Activated T-cell treated with anti-CD3 and anti-CD28 coated beads, Interleukin-2, amount 50 U/mL, for 4 hours (primary cell): ENCODE results near the gene UPF3B. TPM values are rescaled to one million over a fixed set of nuclear protein-coding genes. Genes with fewer than 3 reads are reported as not detected.
"Not testable (repeated sequence)": the region's sequence is repeated elsewhere in the genome, so short reads cannot be mapped to it uniquely, and the experiment has no call there.

Source experiments
- ATAC-seq, 2 donors: fragments of 200-7000 bp; cut with Tn5 transposase; one replicate each; pipeline ENCODE4 v1.10.0; 2021
- DNase-seq: peaks from one replicate; pipeline ENCODE4 v3.0.0-alpha.2; 2020
- H3K27me3 Mint-ChIP-seq: one replicate; pipeline ENCODE4 v1.8.0; 2021; ENCODE audit warnings: low read depth, mixed read lengths
- H3K36me3 Mint-ChIP-seq: one replicate; pipeline ENCODE4 v1.8.0; 2022; ENCODE audit warnings: mixed read lengths; ENCODE audit not compliant: insufficient read depth
- H3K4me1 Mint-ChIP-seq: one replicate; pipeline ENCODE4 v1.8.0; 2021; ENCODE audit warnings: low read depth, mixed read lengths
- H3K4me3 Mint-ChIP-seq: one replicate; pipeline ENCODE4 v1.8.0; 2021; ENCODE audit warnings: mild to moderate bottlenecking, moderate library complexity, mixed read lengths
- H3K9me3 Mint-ChIP-seq: one replicate; pipeline ENCODE4 v1.8.0; 2021; ENCODE audit warnings: mixed read lengths
- total RNA-seq, 3 donors: library from RNA; stranded (reverse); gene quantifications; one replicate each; pipeline ENCODE4 v1.2.1, GENCODE V29; 2021

The UPF3B gene, protein sequence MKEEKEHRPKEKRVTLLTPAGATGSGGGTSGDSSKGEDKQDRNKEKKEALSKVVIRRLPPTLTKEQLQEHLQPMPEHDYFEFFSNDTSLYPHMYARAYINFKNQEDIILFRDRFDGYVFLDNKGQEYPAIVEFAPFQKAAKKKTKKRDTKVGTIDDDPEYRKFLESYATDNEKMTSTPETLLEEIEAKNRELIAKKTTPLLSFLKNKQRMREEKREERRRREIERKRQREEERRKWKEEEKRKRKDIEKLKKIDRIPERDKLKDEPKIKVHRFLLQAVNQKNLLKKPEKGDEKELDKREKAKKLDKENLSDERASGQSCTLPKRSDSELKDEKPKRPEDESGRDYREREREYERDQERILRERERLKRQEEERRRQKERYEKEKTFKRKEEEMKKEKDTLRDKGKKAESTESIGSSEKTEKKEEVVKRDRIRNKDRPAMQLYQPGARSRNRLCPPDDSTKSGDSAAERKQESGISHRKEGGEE
- 10 to 100 TPM; 14.5 to 16.5 (median 16.3) TPM for total RNA-seq

DNA sequence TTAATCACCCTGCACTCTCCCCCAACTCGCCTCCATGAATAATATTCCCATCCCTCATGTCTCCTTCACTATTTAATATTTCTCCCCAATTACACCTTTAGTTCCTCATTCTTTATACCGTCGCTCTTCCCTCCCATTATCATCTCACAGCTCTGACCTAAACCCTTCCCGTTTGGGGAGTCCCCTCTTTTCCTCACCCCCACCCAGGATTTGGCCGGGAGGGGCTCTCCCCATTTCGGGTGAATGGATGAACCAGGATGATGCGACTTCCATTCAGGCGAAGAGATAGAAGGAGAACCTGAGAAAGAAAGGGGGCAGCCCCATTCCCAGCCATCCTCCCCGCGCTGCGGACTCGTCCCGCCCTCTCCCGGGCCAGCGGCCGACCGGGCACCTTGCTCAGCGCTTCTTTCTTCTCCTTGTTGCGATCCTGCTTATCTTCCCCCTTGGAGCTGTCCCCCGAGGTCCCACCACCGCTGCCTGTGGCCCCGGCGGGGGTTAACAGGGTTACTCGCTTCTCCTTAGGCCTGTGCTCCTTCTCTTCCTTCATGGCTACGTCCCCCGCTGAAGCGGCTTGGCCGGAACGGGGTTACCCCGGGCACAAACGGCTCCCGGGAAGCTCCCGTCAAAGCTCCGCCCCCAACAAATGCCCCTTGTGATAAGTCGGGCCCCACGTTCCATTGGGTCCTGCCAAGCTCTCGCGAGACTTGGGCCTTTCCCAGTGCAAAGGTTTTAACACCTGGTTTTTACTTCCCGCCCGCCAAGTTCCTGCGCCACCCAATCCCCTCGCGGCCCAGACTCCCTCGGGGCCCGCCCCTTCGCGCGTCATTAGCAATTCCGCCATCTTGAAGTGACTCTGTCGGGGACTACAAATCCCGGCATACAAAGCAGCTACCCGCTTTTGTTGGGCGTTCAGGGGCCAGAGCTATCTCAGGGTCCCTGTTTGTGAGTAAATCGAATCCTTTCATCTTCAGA, at the start of gene UPF3B:
TSS of gene UPF3B (minus strand) at position 582 of the 972 bp plus-strand sequence. CDS start at position 547, 35 bp downstream.
- Mint-ChIP-seq H3K27me3 (no peaks in the 10 kb centered on the region), H3K4me3 (peak within 1 kb of the TSS; percentile 99), H3K36me3 (peaks cover 5% of the 10 kb centered on the region), H3K9me3 (no peaks in the 10 kb centered on the region), H3K4me1 (peaks cover 12% of the 10 kb centered on the region)
- ATAC-seq (peak; percentile 97), DNase-seq (peak; percentile 91)

DNA sequence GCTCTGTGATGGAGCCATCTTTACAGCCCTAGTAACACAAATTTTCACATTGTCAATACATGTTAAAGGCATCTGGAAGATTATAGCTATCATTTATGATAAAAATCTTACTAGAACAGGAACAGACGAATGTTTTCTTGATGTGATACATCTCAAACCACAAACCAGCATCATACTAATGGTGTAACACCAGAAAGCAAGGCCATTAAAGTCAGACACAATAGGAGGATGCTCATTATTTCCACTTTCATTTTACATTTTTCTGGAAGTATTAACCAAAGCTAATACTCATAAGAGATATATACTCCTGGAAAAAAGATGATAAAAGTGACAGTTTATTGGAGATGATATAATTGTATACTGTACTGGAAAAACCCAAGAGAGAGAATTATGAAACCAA, 48.2 kb upstream of the UPF3B start:
- ATAC-seq (no peak), DNase-seq (no peak)
- Mint-ChIP-seq H3K4me3 (no peak overlapping the region), H3K4me1 (peaks cover 1% of the 10 kb centered on the region), H3K36me3 (no peaks in the 10 kb centered on the region), H3K9me3 (no peaks in the 10 kb centered on the region), H3K27me3 (no peaks in the 10 kb centered on the region)

DNA sequence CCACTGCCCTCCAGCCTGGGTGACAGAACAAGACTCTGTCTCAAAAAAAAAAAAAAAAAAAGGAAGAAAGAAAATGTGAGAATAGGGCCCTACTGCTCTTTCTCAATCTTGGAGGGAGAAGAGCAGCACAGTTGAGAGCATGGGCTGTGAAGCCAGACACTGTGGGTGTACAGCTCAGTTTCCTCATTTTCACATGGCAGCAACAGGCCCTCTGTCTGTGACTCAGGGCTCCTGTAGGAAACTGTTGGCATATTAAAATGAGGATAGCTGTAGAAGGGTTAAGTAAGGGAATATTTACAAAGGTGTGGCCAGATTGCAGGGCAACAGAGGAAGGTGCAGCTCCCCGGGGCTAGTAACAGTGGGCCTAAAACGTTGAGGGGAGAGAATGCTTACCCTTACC, 46.4 kb upstream of the UPF3B start:
- no peaks in the 10 kb centered on the region for H3K9me3 Mint-ChIP-seq
- no peaks in the 10 kb centered on the region for H3K36me3 Mint-ChIP-seq
- H3K4me1 Mint-ChIP-seq = peaks cover 1% of the 10 kb centered on the region
- no peak overlapping the region for H3K4me3 Mint-ChIP-seq
- no peaks in the 10 kb centered on the region for H3K27me3 Mint-ChIP-seq
- ATAC-seq (no peak), DNase-seq (no peak)

DNA sequence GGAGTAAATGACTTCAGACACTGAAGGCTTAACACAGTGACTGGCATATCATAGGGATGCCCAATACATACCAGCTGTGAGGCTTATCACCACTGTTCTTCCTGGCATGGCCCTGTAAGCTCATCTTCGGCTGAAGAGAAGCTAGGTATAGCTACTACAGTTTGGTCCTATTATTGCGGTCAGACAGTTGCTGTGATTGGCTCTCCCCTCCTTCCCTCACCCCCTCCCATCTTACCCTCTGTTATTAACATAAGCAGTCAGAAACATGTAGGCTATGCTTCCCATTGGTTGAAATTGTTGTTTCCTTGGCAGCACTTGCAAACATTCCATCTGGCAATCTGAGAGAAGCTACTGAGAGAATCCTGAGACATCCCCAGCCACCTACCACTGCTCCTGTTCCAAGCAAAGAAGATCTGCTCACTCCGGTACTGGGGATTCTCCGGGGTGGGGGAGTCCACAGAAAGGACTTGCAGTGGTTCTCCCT, 43.1 kb upstream of the UPF3B start, which contains the start of gene AKAP14:
TSS of gene AKAP14 (plus strand) at position 51 of the 484 bp plus-strand sequence. CDS start 7,331 bp downstream, outside the sequence.
- Mint-ChIP-seq H3K9me3 (no peaks in the 10 kb centered on the region), H3K27me3 (no peaks in the 10 kb centered on the region), H3K36me3 (no peaks in the 10 kb centered on the region), H3K4me3 (no peak within 1 kb of the TSS), H3K4me1 (peaks cover under 1% of the 10 kb centered on the region)
- DNase-seq = no peak
- no peak for ATAC-seq

DNA sequence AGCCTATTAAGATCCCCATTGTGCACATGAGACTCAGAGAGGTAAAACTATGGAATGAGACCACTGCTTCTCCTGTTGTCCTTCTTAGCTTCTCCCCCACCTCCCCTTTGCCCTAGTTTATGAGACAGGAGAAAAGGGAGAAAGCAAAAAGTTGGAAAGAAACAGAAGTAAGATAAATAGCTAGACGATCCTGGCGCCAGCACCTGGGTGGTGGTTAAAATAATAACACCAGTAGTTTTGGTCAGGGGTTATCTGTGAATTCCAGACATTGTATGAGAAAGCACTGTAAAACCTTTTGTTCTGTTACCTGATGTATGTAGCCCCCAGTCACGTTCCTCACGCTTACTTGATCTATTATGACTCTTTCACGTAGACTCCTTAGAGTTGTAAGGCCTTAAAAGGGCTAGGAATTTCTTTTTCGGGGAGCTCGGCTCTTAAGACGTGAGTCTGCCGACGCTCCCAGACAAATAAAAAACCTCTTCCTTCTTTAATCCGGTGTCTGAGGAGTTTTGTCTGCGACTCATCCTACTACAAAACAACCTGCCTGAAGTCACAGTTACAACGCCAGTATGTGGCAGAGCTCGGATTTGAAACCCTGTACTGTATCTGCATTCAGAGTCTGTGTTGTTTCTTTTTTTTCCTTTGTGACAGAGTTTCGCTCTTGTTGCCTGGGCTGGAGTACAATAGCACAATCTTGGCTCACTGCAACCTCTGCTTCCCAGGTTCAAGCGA, 39.4 kb upstream of the UPF3B start:
- not testable (repeated sequence) for H3K9me3 Mint-ChIP-seq, ATAC-seq, H3K4me1 Mint-ChIP-seq, H3K27me3 Mint-ChIP-seq, H3K4me3 Mint-ChIP-seq, DNase-seq, H3K36me3 Mint-ChIP-seq

DNA sequence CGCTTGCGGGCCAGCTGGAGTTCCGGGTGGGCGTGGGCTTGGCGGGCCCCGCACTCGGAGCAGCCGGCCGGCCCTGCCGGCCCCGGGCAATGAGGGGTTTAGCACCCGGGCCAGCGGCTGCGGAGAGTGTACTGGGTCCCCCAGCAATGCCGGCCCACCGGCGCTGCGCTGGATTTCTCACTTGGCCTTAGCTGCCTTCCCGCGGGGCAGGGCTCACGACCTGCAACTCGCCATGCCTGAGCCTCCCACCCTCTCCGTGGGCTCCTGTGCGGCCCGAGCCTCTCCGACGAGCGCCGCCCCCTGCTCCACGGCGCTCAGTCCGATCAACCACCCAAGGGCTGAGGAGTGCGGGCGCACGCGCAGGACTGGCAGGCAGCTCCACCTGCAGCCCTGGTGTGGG, 37.9 kb upstream of the UPF3B start:
- not testable (repeated sequence) for H3K4me1 Mint-ChIP-seq, DNase-seq, H3K4me3 Mint-ChIP-seq, ATAC-seq, H3K9me3 Mint-ChIP-seq, H3K36me3 Mint-ChIP-seq, H3K27me3 Mint-ChIP-seq

DNA sequence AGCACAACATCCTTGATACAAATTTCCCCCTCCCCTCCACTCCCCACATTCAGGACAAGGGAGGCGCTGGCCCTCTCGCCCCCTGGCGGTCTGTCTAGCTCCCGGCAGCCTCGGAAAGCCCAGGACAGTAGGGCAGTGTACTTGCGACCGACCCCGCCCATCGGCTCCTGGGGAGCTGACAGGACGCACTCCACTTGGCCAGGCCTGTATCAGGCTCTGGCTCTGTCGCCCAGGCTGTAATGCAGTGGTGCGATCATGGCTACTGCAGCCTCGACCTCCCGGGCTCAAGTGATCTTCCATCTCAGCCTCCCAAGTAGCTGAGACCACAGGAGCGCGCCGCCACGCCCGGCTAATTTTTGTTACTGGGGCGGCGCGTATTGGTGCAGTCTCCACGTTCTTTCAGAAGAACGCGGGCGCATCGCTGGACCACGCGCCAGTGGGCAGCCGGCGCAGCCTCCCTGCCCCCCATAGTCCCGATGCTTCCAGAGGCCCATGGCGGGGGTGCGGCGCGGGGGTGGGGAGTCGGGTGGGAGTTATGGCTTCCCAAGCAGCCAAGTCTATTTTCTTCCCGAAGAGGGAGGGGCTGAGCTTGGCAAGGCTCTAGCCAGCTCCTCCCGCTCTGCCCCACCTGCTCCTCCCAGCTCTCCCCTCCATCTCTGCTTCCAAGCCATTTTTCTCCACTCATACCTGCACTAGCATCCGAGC, 35.1 kb upstream of the UPF3B start:
- DNase-seq (peak; percentile 43), ATAC-seq (peak; percentile 84 to 87)
- peaks cover 8% of the 10 kb centered on the region for H3K4me1 Mint-ChIP-seq
- H3K36me3 Mint-ChIP-seq = no peaks in the 10 kb centered on the region
- H3K9me3 Mint-ChIP-seq = no peaks in the 10 kb centered on the region
- H3K27me3 Mint-ChIP-seq = no peaks in the 10 kb centered on the region
- H3K4me3 Mint-ChIP-seq = peak overlapping the region; percentile 40

DNA sequence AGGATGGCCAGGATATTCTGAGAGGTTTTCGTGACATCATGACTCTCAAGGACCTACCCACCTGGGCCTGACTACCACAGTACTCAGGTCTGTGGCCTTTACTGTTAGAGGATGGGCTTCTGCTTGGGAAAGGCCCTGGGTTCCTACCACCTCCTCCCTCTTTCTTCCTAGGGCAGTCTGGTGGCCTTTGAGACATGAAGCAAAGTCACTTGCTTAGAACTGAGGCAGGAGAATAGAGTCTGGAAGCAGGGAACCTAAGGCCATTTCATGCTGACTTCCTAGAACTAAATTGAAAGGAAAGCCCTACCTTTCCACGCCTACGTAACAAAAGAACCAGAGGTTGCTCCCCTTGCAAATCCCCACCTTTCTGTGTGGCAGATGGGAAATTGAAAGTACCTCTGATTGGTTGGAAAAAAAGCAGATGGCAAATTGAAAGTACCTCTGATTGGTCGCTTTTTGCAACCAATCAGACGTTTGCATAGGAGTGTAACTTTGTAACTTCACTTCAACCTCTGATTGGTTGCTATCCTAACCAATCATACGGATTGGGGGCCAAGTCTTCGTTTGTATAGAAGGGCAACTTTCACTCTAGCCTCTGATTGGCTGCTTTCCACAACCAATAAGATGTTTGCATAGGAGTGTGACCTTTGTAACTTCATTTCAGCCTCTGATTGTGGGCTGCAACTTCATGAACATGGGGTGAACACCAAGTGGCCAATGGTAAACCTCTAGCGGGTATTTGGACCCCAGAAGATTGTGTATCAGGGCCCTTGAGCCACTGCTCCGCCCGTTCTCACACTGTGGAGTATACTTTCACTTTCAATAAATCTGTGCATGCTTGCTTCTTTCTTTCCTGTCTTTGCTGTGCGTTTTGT, 33.0 kb upstream of the UPF3B start:
- DNase-seq (no peak), ATAC-seq (no peak)
- no peaks in the 10 kb centered on the region for H3K27me3 Mint-ChIP-seq
- peaks cover 10% of the 10 kb centered on the region for H3K4me1 Mint-ChIP-seq
- H3K36me3 Mint-ChIP-seq = no peaks in the 10 kb centered on the region
- H3K9me3 Mint-ChIP-seq = no peaks in the 10 kb centered on the region
- peak overlapping the region; percentile 45 for H3K4me3 Mint-ChIP-seq

DNA sequence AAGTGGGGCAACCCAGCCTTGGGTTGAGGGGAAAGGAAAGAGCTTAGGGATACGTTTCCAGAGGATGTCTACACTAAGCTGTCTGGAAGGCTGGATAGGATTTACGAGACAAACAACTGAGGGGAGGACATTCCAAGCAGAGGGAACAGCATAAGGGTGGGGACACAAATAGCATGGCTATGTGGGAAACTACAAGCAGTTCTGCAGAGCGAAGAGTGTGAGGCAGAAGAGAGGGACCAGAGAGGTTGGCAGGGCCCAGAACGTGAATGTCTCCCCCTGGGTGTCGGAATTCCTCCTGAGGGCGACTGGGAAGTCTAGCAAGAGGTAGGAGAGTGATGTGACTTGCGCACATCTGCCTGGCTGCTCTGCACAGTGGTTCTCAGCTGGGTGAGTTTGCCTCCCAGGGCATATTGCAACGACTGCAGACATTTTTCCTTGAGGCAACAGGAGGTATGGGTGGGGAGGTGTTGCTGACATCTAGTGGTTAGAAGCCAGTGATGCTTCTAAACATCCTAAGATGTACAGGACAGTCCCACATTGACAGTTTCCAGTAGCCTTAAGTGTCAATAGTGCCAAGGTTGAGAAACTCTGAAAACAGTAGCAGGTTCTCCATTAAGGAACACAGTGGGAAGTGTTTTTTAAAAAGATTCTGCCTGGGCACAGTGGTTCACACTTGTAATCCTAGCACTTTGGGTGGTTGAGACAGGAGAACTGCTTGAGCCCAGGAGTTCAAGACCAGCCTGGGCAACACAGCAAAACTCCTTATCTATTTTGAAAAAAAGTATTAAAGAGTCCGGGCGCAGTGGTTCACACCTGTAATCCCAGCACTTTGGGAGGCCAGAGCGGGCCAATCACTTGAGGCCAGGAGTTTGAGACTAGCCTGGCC, 28.0 kb upstream of the UPF3B start:
- Mint-ChIP-seq H3K9me3 (no peaks in the 10 kb centered on the region), H3K4me3 (no peak overlapping the region), H3K27me3 (no peaks in the 10 kb centered on the region), H3K4me1 (peaks cover 12% of the 10 kb centered on the region), H3K36me3 (peaks cover 1% of the 10 kb centered on the region)
- peak; percentile 89 to 91 for ATAC-seq
- peak; percentile 9 for DNase-seq

DNA sequence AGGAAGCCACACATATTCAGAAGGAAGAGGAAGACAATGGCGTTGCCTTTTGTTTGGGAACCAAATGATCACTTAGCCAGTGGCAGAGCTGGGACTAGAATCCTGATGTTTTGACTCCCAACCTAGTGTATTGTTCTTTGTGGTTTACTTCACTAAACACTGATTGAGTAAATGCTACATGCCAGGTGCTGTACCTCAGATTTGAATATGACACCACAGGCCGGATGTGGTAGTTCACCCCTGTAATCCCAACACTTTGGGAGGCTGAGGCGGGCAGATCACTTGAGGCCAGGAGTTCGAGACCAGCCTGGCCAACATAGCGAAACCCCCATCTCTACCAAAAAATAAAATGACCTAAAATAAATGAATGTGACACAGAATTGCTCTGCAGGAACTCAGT, 27.3 kb upstream of the UPF3B start:
- ATAC-seq = no peak
- H3K27me3 Mint-ChIP-seq = no peaks in the 10 kb centered on the region
- H3K9me3 Mint-ChIP-seq = no peaks in the 10 kb centered on the region
- peaks cover 12% of the 10 kb centered on the region for H3K4me1 Mint-ChIP-seq
- H3K36me3 Mint-ChIP-seq = peaks cover 1% of the 10 kb centered on the region
- no peak for DNase-seq
- no peak overlapping the region for H3K4me3 Mint-ChIP-seq

DNA sequence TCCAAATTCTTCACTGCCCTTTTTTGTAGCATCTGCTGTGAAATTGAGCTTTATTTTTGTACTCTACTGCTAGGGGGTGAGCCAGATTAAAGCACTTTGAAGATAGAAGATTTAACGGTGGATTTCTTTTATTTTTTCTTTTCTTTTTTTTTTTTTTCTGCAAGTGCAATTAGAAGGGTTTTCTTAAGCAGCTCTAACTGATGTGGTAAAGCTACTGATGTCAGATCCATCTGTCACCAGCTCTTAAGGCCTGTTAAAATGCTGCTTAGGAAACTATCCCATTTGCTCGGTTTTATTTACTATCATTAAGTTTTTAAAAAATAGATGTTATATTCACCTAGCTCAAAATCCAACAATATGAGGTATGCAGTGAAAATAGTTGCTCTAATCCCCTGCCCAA, 26.0 kb upstream of the UPF3B start:
- H3K4me3 Mint-ChIP-seq = no peak overlapping the region
- H3K36me3 Mint-ChIP-seq = peaks cover 1% of the 10 kb centered on the region
- ATAC-seq (no peak), DNase-seq (no peak)
- no peaks in the 10 kb centered on the region for H3K27me3 Mint-ChIP-seq
- H3K9me3 Mint-ChIP-seq = no peaks in the 10 kb centered on the region
- peaks cover 14% of the 10 kb centered on the region for H3K4me1 Mint-ChIP-seq
